Measurements from ENCODE around the gene RRM1. TPM values are rescaled to one million over a fixed set of nuclear protein-coding genes. Genes with fewer than 3 reads are reported as not detected.
"Not testable (repeated sequence)": the region's sequence is repeated elsewhere in the genome, so short reads cannot be mapped to it uniquely, and the experiment has no call there.

Gene RRM1
- total and polyA plus RNA-seq, 4 donors, result 8.0 to 69.9 (median 16.3) TPM

DNA sequence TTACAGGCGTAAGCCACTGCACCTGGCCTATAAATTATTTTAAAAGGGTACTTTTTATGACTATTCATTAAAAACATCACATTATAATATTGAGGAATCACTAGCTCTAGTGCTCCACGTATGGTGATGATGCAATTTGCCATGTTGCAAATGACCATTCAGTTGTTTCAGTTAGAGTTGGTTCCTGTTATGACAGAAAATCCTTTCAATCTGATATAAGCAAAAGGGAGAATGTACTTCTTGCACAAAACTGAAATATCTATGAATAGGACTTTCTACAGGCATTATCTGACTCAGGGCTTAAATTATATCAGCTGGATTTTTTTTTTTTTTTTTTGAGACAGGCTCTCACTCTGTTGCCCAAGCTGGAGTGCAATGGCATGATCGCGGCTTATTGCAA lies 45.6 kb upstream of the RRM1 start:
- Histone ChIP-seq H3K4me1 (ENCODE audit: control insufficient read depth in 4 of 4, insufficient read depth in 4 of 4, low read length in 3 of 4) (peaks cover 7 to 11% (median 10%) of the 10 kb centered on the region in 4 donors), H3K27ac (ENCODE audit: low read depth in 1 of 2, low read length in 2 of 2) (no peak overlapping the region), H3K9ac (ENCODE audit: low read depth in 1 of 2, low read length in 2 of 2) (no peak overlapping the region), H3K4me3 (ENCODE audit: low read depth in 1 of 3, low read length in 3 of 3) (no peak overlapping the region), H3K9me3 (ENCODE audit: control insufficient read depth in 4 of 4, low read length in 3 of 4) (no peaks in the 10 kb centered on the region), H3K27me3 (ENCODE audit: control insufficient read depth in 4 of 4, insufficient read depth in 4 of 4, low read length in 3 of 4) (no peaks in the 10 kb centered on the region), H3K36me3 (ENCODE audit: control insufficient read depth in 4 of 4, insufficient read depth in 3 of 4, low read depth in 1 of 4, low read length in 3 of 4) (no peaks in the 10 kb centered on the region)
- no peak for TF ChIP-seq FOXA1 (IDR thresholded peaks at IDR 0.05)
- TF ChIP-seq FOXA2 (IDR thresholded peaks at IDR 0.05), result no peak
- no peak for TF ChIP-seq RAD21 (IDR thresholded peaks at IDR 0.05)
- no peak for DNase-seq (ENCODE audit: low spot score)
- 81% methylated on average over 4 of the region's 4 CpGs for WGBS

- TF ChIP-seq RXRA (IDR thresholded peaks at IDR 0.05) (no peak), ATF3 (IDR thresholded peaks at IDR 0.05) (no peak), HNF4A (conservative IDR thresholded peaks at IDR 0.05) (no peak), GABPA (IDR thresholded peaks at IDR 0.05 in 1 of 2, conservative IDR thresholded peaks at IDR 0.05 in 1 of 2) (no peak), CTCF (IDR thresholded peaks at IDR 0.05; ENCODE audit: low read depth, low read length, missing input control) (no peak), HNF4G (IDR thresholded peaks at IDR 0.05) (no peak), JUND (IDR thresholded peaks at IDR 0.05) (no peak), TAF1 (conservative IDR thresholded peaks at IDR 0.05) (no peak), FOXA2 (IDR thresholded peaks at IDR 0.05) (no peak), EGR1 (IDR thresholded peaks at IDR 0.05; ENCODE audit: low read depth in 2 of 2) (no peak), MAX (IDR thresholded peaks at IDR 0.05) (no peak), FOXA1 (IDR thresholded peaks at IDR 0.05) (no peak), NR2F2 (IDR thresholded peaks at IDR 0.05) (no peak), RAD21 (IDR thresholded peaks at IDR 0.05) (no peak), REST (IDR thresholded peaks at IDR 0.05) (no peak), SP1 (IDR thresholded peaks at IDR 0.05) (no peak), ZBTB33 (IDR thresholded peaks at IDR 0.05) (no peak)
- Histone ChIP-seq H3K9ac (ENCODE audit: low read depth in 1 of 2, low read length in 2 of 2) (no peak overlapping the region), H3K27me3 (ENCODE audit: control insufficient read depth in 4 of 4, insufficient read depth in 4 of 4, low read length in 3 of 4) (no peaks in the 10 kb centered on the region), H3K4me1 (ENCODE audit: control insufficient read depth in 4 of 4, insufficient read depth in 4 of 4, low read length in 3 of 4) (peaks cover 0 to under 1% (median 0%) of the 10 kb centered on the region in 4 donors), H3K9me3 (ENCODE audit: control insufficient read depth in 4 of 4, low read length in 3 of 4) (no peaks in the 10 kb centered on the region), H3K27ac (ENCODE audit: low read depth in 1 of 2, low read length in 2 of 2) (no peak overlapping the region), H3K36me3 (ENCODE audit: control insufficient read depth in 4 of 4, insufficient read depth in 3 of 4, low read depth in 1 of 4, low read length in 3 of 4) (no peaks in the 10 kb centered on the region), H3K4me3 (ENCODE audit: low read depth in 1 of 3, low read length in 3 of 3) (no peak overlapping the region)
- WGBS, result 94% methylated on average over 1 of the region's 1 CpG
- no peak for DNase-seq (ENCODE audit: low spot score)
These were observed 44.5 kb upstream of the RRM1 start for GRCh38 chr11:4050138-4050537.

- not testable (repeated sequence) for H3K4me3 ChIP-seq (ENCODE audit: low read depth in 1 of 3, low read length in 3 of 3); H3K9ac ChIP-seq (ENCODE audit: low read depth in 1 of 2, low read length in 2 of 2); H3K36me3 ChIP-seq (ENCODE audit: control insufficient read depth in 4 of 4, insufficient read depth in 3 of 4, low read depth in 1 of 4, low read length in 3 of 4); H3K27me3 ChIP-seq (ENCODE audit: control insufficient read depth in 4 of 4, insufficient read depth in 4 of 4, low read length in 3 of 4); DNase-seq (ENCODE audit: low spot score); H3K9me3 ChIP-seq (ENCODE audit: control insufficient read depth in 4 of 4, low read length in 3 of 4); H3K4me1 ChIP-seq (ENCODE audit: control insufficient read depth in 4 of 4, insufficient read depth in 4 of 4, low read length in 3 of 4); H3K27ac ChIP-seq (ENCODE audit: low read depth in 1 of 2, low read length in 2 of 2)
- WGBS, result 95% methylated on average over 4 of the region's 4 CpGs
These were observed 41.4 kb upstream of the RRM1 start for GRCh38 chr11:4053200-4053599.
